ENCODE results near the gene SNRNP35. TPM values are rescaled to one million over a fixed set of nuclear protein-coding genes. Genes with fewer than 3 reads are reported as not detected.
"Not testable (repeated sequence)": the region's sequence is repeated elsewhere in the genome, so short reads cannot be mapped to it uniquely, and the experiment has no call there.

Gene SNRNP35
- total RNA-seq, 1 donor from 2014 or later: 18.3 TPM

- DNase-seq (ENCODE audit: low spot score): no peak
Measured at GRCh38 chr12:123488539-123489230, 30.7 kb downstream of the SNRNP35 start.

GRCh38 chr12:123489580-123489979 is 31.6 kb downstream of the SNRNP35 start:
- no peak for DNase-seq (ENCODE audit: low spot score)

- no peak for DNase-seq (ENCODE audit: low spot score)
Measured at GRCh38 chr12:123490089-123490488, 32.1 kb downstream of the SNRNP35 start.

GRCh38 chr12:123491056-123491455 is 33.1 kb downstream of the SNRNP35 start:
- no peak for DNase-seq (ENCODE audit: low spot score)

GRCh38 chr12:123491481-123491880 is 33.5 kb downstream of the SNRNP35 start:
- no peak for DNase-seq (ENCODE audit: low spot score)

DNA sequence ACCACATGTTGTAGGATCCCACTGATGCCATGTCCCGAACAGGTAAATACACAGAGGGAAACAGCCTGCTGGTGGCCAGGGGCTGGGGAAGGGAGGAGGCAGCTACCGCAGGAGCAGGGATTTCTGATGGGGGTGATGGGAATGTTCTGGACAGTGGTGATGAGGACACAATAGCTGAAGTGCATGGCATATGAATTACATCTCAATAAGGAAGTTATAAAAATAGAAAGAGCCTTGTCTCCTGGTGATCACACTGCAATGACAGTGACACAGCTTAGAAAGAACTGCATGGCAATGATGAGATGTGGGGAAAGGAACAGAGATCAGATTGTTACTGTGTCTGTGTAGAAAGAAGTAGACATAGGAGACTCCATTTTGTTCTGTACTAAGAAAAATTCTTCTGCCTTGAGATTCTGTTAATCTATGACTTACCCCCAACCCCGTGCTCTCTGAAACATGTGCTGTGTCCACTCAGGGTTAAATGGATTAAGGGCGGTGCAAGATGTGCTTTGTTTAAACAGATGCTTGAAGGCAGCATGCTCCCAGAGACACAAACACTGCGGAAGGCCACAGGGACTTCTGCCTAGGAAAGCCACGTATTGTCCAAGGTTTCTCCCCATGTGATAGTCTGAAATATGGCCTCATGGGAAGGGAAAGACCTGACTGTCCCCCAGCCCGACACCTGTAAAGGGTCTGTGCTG is 34.5 kb downstream of the SNRNP35 start:
- not testable (repeated sequence) for DNase-seq (ENCODE audit: low spot score)

DNA sequence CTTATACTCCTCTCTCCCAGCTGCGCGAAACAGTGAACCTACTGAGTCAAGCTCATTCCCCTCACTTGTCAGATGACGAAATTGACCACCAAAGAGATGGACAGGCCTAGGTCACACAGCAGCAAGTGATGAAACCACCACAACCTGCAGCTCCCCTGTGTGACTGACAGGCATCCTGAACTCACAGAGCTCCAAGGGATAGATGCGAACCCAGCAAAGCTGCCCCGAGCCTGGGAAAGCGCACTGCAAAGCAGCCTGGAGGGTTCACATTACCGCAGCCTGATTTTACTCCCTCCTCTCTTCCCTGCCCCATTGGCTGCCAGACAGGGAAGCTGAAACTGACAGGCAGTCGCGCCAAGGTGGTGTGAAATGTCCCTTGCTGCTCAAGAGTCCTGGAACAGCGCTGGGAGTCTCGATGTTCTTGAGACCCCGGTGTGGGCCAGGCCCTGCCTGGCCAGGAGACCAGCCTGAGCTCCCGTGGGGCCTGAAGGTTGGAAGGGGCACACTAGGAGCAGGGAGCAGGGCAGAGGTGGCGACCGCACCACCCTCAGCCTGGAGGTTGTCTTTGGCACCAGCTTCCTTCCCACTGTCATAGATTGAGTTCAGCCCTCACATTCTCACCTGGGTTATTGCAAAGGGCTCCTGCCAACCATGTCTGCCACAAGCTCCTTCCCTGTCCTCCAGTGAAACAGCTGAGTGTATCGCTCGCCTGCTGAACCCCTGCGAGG is 36.3 kb downstream of the SNRNP35 start:
- DNase-seq (ENCODE audit: low spot score): no peak

- DNase-seq (ENCODE audit: low spot score): no peak
Measured at GRCh38 chr12:123497065-123497464, 39.1 kb downstream of the SNRNP35 start.

- DNase-seq (ENCODE audit: low spot score): no peak
Measured at GRCh38 chr12:123498126-123498825, 40.3 kb downstream of the SNRNP35 start.

DNA sequence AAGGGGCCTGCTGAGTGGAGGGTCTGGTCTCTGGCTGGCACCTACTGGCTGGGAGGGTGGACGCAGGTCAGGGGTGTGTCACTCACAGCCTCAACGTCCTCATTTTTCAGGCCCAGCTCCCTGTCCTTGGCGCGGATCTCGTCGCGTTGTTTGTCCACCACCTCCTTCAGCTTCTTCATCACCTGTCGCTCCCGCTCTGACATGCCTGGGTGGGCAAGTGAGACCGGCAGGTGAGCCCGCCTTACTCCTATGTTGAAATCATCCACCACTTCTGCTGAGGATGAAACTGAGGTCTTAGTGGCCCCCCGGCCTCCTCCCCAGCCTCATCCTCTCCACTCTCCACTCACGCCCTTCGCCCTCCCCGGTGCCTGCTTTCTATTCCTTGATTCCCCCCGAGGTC is 41.4 kb downstream of the SNRNP35 start:
- no peak for DNase-seq (ENCODE audit: low spot score)

GRCh38 chr12:123502163-123502704 is 44.3 kb downstream of the SNRNP35 start:
- DNase-seq (ENCODE audit: low spot score): no peak

DNA sequence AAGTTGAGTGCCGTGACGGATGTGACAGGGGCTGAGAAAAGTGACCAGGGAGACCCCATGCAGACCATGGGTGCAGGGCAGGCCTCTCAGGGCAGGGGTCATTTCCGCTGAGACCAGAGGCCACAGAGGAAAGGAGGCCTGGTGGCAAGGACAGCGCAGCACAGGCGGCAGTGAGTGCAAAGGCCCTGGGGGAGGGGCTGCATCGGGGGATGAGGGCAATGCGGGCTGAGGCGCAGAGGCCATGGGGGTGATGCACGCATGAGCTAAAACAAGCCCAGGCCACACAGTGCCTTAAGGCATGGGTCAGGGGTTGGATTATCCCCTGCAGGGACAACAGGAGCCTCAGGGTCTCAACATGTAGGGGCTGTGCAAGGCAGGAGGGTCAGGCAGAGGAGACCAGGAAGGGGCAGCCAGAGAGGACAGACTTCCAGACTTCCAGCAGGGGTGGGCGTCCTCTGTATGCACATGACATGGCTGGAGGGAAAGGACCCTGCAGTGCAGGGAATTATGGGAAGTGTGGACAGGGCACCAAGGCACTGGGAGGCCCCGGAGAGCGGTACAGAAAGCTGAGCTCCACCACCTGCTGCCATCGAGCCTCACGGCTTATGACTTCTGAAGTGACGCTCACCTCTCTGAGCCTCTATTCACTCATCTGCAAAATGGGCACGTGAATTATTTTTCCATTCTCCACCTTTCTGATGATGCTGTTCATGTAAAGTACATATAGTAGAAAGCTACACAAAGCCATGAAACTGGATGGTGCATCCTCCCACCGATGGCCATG is 48.3 kb downstream of the SNRNP35 start:
- no peak for DNase-seq (ENCODE audit: low spot score)

GRCh38 chr12:123506843-123507236 is 48.9 kb downstream of the SNRNP35 start:
- no peak for DNase-seq (ENCODE audit: low spot score)

DNA sequence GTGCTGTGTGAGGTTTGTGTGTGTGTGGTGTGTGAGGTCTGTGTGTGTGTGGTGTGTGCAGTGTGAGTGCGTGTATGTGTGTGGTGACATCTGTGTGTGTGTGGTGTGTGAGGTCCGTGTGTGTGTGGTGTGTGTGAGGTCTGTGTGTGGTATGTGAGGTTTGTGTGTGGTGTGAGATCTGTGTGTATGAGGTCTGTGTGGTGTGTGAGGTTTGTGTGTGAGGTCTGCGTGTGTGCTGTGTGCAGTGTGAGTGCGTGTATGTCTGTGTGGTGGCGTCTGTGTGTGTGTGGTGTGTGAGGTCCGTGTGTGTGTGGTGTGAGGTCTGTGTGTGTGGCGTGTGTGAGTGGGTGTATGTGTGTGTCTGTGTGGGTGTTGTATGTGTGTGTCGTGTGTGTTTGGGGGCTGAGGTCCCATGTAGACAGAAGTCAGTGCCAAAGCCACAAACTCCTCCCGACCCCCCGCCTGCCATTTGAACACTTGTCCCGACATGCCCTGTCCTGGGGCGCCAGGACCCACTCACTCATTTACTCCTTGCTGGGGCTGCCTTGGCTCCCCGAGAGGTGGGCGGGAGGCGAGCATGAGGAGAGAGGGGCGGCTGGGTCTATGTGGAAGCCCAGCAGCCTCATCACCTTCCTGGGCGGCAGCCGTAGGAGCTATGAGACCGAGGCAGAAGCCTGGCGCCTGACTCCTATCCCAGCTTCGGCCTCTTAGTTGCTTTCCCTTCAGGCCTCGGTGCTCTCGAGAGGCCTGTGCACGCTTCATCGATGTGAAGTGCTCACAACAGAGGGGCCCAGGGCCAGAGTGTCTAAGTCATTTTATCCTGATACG is 55.1 kb downstream of the SNRNP35 start:
- DNase-seq (ENCODE audit: low spot score): no peak

GRCh38 chr12:123513805-123514204 is 55.9 kb downstream of the SNRNP35 start:
- DNase-seq (ENCODE audit: low spot score): no peak

GRCh38 chr12:123514582-123515221 is 56.8 kb downstream of the SNRNP35 start:
- not testable (repeated sequence) for DNase-seq (ENCODE audit: low spot score)

GRCh38 chr12:123516216-123516780 is 58.4 kb downstream of the SNRNP35 start:
- no peak for DNase-seq (ENCODE audit: low spot score)

Data from mesenteric fat pad (tissue), 1 donor.